ENCODE measurements around the gene BCOR.

DNA sequence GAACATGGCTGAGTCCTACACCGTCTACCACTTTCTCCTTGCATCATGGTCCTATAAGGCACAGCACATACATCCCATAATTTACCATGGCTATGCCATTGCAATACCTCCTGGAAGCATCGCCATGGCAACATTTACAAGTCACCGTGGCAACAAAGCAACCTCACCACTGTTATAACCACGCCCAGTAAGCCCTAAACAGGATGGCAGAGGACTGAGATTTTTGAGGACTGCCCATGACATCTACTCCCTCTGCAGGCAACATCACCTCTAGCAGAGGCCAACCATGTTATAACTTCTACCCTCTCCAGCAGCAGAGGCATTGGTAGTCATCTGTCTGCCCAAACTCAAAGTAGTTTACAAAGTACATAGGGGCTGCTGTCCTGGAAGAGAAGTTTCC is 29.7 kb downstream of the BCOR start:
- no peak for TF ChIP-seq TOX (CRISPR knock-in tag; IDR thresholded peaks at IDR 0.05; ENCODE audit: borderline replicate concordance)
- TF ChIP-seq RARB (CRISPR knock-in tag; IDR thresholded peaks at IDR 0.05) = no peak
- TF ChIP-seq ZC3H10 (CRISPR knock-in tag; IDR thresholded peaks at IDR 0.05) = no peak
- no peak for TF ChIP-seq BACH2 (CRISPR knock-in tag; IDR thresholded peaks at IDR 0.05; ENCODE audit: borderline replicate concordance)
- no peak for TF ChIP-seq ZNF565 (CRISPR knock-in tag; conservative IDR thresholded peaks at IDR 0.05; ENCODE audit: low read depth)
- no peak for TF ChIP-seq CSDC2 (CRISPR knock-in tag; IDR thresholded peaks at IDR 0.05)
- TF ChIP-seq ZFP3 (CRISPR knock-in tag; IDR thresholded peaks at IDR 0.05) = no peak
- no peak for TF ChIP-seq ISL1 (CRISPR knock-in tag; IDR thresholded peaks at IDR 0.05)
- TF ChIP-seq CSRNP3 (CRISPR knock-in tag; IDR thresholded peaks at IDR 0.05) = no peak
- TF ChIP-seq, protein P1, sequence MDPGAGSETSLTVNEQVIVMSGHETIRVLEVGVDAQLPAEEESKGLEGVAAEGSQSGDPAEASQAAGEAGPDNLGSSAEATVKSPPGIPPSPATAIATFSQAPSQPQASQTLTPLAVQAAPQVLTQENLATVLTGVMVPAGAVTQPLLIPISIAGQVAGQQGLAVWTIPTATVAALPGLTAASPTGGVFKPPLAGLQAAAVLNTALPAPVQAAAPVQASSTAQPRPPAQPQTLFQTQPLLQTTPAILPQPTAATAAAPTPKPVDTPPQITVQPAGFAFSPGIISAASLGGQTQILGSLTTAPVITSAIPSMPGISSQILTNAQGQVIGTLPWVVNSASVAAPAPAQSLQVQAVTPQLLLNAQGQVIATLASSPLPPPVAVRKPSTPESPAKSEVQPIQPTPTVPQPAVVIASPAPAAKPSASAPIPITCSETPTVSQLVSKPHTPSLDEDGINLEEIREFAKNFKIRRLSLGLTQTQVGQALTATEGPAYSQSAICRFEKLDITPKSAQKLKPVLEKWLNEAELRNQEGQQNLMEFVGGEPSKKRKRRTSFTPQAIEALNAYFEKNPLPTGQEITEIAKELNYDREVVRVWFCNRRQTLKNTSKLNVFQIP (CRISPR knock-in tag; IDR thresholded peaks at IDR 0.05; ENCODE audit: borderline replicate concordance, low read depth) = no peak
- TF ChIP-seq PATZ1 (CRISPR knock-in tag; IDR thresholded peaks at IDR 0.05; ENCODE audit: borderline replicate concordance) = no peak
- TF ChIP-seq GLIS3 (CRISPR knock-in tag; IDR thresholded peaks at IDR 0.05) = no peak
- TF ChIP-seq PPARA (CRISPR knock-in tag; IDR thresholded peaks at IDR 0.05; ENCODE audit: borderline replicate concordance) = no peak

Measured in SK-N-SH treated with all-trans-retinoic acid at 6 μM for 48 hours (cell line).